ENCODE measurements around the gene OBSCN.

The OBSCN gene

DNA sequence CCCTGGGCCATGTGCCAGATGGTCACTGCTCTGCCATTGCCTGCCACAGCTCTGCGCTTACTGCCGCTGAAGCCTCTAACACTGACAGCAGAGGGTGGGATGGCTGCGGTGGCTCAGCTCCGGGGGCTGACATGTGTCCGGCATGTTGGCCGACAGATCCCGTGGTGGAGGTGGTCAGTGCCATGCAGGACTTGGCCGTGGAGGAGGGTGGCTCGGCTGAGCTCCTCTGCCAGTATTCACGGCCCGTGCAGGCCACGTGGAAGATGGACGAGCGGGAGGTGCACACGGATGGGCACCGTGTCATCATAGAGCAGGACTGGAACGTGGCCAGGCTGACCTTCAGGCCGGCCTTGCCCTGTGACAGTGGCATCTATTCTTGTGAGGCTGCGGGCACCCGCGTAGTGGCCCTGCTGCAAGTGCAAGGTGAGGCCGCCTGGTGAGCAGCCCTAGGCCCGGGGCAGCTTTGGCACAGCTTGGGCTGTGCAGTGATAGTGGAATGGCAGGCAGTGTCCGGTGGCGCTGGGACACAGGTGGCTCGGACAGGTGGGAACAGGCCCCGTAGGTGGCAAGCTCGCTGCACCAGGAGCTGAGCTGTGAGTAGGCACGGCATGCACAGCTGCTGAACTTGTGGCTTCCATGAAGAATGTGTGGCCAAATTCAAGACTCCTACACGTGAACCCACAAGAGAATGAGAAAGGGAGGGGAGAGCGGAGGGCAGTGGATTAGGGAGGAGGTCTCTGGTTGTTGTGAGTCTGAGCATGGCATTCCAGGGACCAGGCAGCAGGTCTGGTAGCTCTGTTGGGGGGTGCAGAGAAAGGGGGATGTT lies 107.0 kb downstream of the OBSCN start:
- no peak overlapping the region for H4K91ac ChIP-seq (ENCODE audit: low read length)
- H3K27me3 ChIP-seq (ENCODE audit: control insufficient read depth in 1 of 2, insufficient read depth in 1 of 2, low read length in 2 of 2), result no peaks in the 10 kb centered on the region
- no peak overlapping the region for H3K18ac ChIP-seq (ENCODE audit: low read depth in 1 of 2, low read length in 2 of 2)
- no peak for DNase-seq
- no peak overlapping the region for H2AK5ac ChIP-seq (ENCODE audit: low read length, severe bottlenecking)
- no peak overlapping the region for H3K27ac ChIP-seq (ENCODE audit: low read length, poor library complexity, severe bottlenecking)
- H3K9me3 ChIP-seq (ENCODE audit: control insufficient read depth, low read length), result peaks cover 5% of the 10 kb centered on the region
- no peak overlapping the region for H2BK15ac ChIP-seq (ENCODE audit: low read depth, poor library complexity, severe bottlenecking)
- H3K4me2 ChIP-seq (ENCODE audit: low read length, poor library complexity, severe bottlenecking), result no peak overlapping the region
- H3K23ac ChIP-seq (ENCODE audit: low read length in 2 of 2), result no peak overlapping the region
- no peak overlapping the region for H2BK5ac ChIP-seq (ENCODE audit: low read depth, low read length, poor library complexity, severe bottlenecking)
- no peak overlapping the region for H3K4ac ChIP-seq (ENCODE audit: low read depth in 1 of 2, low read length in 2 of 2)
- no peaks in the 10 kb centered on the region for H3K79me1 ChIP-seq (replicated peaks; ENCODE audit: low read length, poor library complexity, severe bottlenecking)
- no peak overlapping the region for H3K9ac ChIP-seq (ENCODE audit: low read length)
- WGBS, result 94% methylated on average over 31 of the region's 31 CpGs
- H3K4me3 ChIP-seq (ENCODE audit: insufficient read depth in 1 of 2, low read depth in 1 of 2, low read length in 2 of 2), result no peak overlapping the region
- H3K4me1 ChIP-seq (ENCODE audit: control insufficient read depth, insufficient read depth, low read depth, low read length), result no peaks in the 10 kb centered on the region
- no peak overlapping the region for H4K8ac ChIP-seq (ENCODE audit: low read length)
- no peak overlapping the region for H3K14ac ChIP-seq (ENCODE audit: low read length in 2 of 2)
- H2BK12ac ChIP-seq (ENCODE audit: low read length in 2 of 2), result no peak overlapping the region
- H2BK120ac ChIP-seq (ENCODE audit: low read depth, low read length), result no peak overlapping the region
- peaks cover 0 to 4% of the 10 kb centered on the region in 2 experiments for H3K36me3 ChIP-seq (ENCODE audit: control insufficient read depth in 1 of 2, insufficient read depth in 2 of 2, low read depth in 1 of 2, low read length in 2 of 2)
- H2AFZ ChIP-seq (ENCODE audit: low read depth, low read length), result no peak overlapping the region

DNA sequence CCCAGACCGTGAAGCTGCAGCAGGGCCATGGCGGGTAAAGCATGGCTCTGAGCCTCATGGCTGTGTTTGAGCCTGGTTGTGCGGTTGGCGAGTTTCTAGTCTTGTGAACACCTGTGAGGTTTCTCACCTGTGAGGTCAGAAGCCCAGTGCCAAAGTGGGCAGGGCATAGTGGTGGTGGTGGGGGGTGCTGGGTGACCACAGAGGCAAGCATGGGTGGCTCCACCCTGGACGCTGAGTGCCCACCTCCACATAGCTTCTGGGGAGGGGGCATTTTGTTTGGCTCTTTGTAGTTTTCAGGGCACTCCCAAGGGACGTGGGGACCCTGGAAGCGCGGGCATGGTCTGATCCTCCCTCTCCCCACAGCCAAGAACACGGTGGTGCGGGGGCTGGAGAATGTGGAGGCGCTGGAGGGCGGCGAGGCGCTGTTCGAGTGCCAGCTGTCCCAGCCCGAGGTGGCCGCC lies 107.7 kb downstream of the OBSCN start:
- H3K27me3 ChIP-seq (ENCODE audit: control insufficient read depth in 1 of 2, insufficient read depth in 1 of 2, low read length in 2 of 2), result no peaks in the 10 kb centered on the region
- no peak overlapping the region for H4K91ac ChIP-seq (ENCODE audit: low read length)
- H3K18ac ChIP-seq (ENCODE audit: low read depth in 1 of 2, low read length in 2 of 2), result no peak overlapping the region
- no peak overlapping the region for H2BK5ac ChIP-seq (ENCODE audit: low read depth, low read length, poor library complexity, severe bottlenecking)
- H2BK12ac ChIP-seq (ENCODE audit: low read length in 2 of 2), result no peak overlapping the region
- H3K4me3 ChIP-seq (ENCODE audit: insufficient read depth in 1 of 2, low read depth in 1 of 2, low read length in 2 of 2), result no peak overlapping the region
- H3K79me1 ChIP-seq (replicated peaks; ENCODE audit: low read length, poor library complexity, severe bottlenecking), result no peaks in the 10 kb centered on the region
- no peak overlapping the region for H2AFZ ChIP-seq (ENCODE audit: low read depth, low read length)
- no peak overlapping the region for H3K4ac ChIP-seq (ENCODE audit: low read depth in 1 of 2, low read length in 2 of 2)
- no peak overlapping the region for H4K8ac ChIP-seq (ENCODE audit: low read length)
- peaks cover 0 to 4% of the 10 kb centered on the region in 2 experiments for H3K36me3 ChIP-seq (ENCODE audit: control insufficient read depth in 1 of 2, insufficient read depth in 2 of 2, low read depth in 1 of 2, low read length in 2 of 2)
- H3K27ac ChIP-seq (ENCODE audit: low read length, poor library complexity, severe bottlenecking), result no peak overlapping the region
- no peak overlapping the region for H2AK5ac ChIP-seq (ENCODE audit: low read length, severe bottlenecking)
- no peak overlapping the region for H3K9ac ChIP-seq (ENCODE audit: low read length)
- WGBS, result 87% methylated on average over 17 of the region's 17 CpGs
- H2BK15ac ChIP-seq (ENCODE audit: low read depth, poor library complexity, severe bottlenecking), result no peak overlapping the region
- H3K14ac ChIP-seq (ENCODE audit: low read length in 2 of 2), result no peak overlapping the region
- H3K4me1 ChIP-seq (ENCODE audit: control insufficient read depth, insufficient read depth, low read depth, low read length), result no peaks in the 10 kb centered on the region
- H3K4me2 ChIP-seq (ENCODE audit: low read length, poor library complexity, severe bottlenecking), result no peak overlapping the region
- H2BK120ac ChIP-seq (ENCODE audit: low read depth, low read length), result no peak overlapping the region
- no peak for DNase-seq
- peaks cover 5% of the 10 kb centered on the region for H3K9me3 ChIP-seq (ENCODE audit: control insufficient read depth, low read length)
- no peak overlapping the region for H3K23ac ChIP-seq (ENCODE audit: low read length in 2 of 2)

DNA sequence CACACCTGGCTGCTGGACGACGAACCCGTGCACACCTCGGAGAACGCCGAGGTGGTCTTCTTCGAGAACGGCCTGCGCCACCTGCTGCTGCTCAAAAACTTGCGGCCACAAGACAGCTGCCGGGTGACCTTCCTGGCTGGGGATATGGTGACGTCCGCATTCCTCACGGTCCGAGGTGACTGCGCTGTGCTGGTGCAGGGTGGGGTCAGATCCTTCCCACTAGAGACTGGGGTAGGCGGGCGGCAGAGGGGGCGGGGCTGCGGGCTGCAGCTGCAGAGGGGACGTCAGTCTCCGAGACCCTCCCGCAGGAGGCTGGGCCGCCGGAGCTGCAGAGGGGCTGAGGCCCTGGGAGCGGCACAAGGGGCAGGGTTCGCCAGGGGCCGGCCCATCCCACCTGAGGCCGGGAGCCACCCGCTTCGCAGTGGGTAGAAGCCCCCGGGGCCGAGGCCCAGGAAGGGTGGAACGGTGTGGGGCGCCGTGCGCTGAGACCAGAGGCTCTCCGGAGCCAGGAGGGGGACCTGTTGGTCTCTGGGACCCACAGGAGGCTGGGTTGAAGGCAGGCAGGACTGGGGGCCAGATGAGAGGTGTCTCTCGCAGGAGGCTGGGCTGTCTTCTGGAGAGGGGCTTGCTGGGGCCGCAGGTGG lies 108.2 kb downstream of the OBSCN start:
- H2BK120ac ChIP-seq (ENCODE audit: low read depth, low read length), result no peak overlapping the region
- no peak overlapping the region for H3K4me3 ChIP-seq (ENCODE audit: insufficient read depth in 1 of 2, low read depth in 1 of 2, low read length in 2 of 2)
- no peak overlapping the region for H2BK12ac ChIP-seq (ENCODE audit: low read length in 2 of 2)
- H3K4me1 ChIP-seq (ENCODE audit: control insufficient read depth, insufficient read depth, low read depth, low read length), result no peaks in the 10 kb centered on the region
- no peak for DNase-seq
- peaks cover 5% of the 10 kb centered on the region for H3K9me3 ChIP-seq (ENCODE audit: control insufficient read depth, low read length)
- H3K4ac ChIP-seq (ENCODE audit: low read depth in 1 of 2, low read length in 2 of 2), result no peak overlapping the region
- H2AFZ ChIP-seq (ENCODE audit: low read depth, low read length), result no peak overlapping the region
- H4K91ac ChIP-seq (ENCODE audit: low read length), result no peak overlapping the region
- WGBS, result 91% methylated on average over 40 of the region's 40 CpGs
- no peak overlapping the region for H3K9ac ChIP-seq (ENCODE audit: low read length)
- no peak overlapping the region for H4K8ac ChIP-seq (ENCODE audit: low read length)
- H2BK15ac ChIP-seq (ENCODE audit: low read depth, poor library complexity, severe bottlenecking), result no peak overlapping the region
- H3K27me3 ChIP-seq (ENCODE audit: control insufficient read depth in 1 of 2, insufficient read depth in 1 of 2, low read length in 2 of 2), result no peaks in the 10 kb centered on the region
- no peak overlapping the region for H2AK5ac ChIP-seq (ENCODE audit: low read length, severe bottlenecking)
- H3K23ac ChIP-seq (ENCODE audit: low read length in 2 of 2), result no peak overlapping the region
- H3K36me3 ChIP-seq (ENCODE audit: control insufficient read depth in 1 of 2, insufficient read depth in 2 of 2, low read depth in 1 of 2, low read length in 2 of 2), result peaks cover 0 to 5% of the 10 kb centered on the region in 2 experiments
- H2BK5ac ChIP-seq (ENCODE audit: low read depth, low read length, poor library complexity, severe bottlenecking), result no peak overlapping the region
- H3K18ac ChIP-seq (ENCODE audit: low read depth in 1 of 2, low read length in 2 of 2), result no peak overlapping the region
- no peak overlapping the region for H3K14ac ChIP-seq (ENCODE audit: low read length in 2 of 2)
- H3K27ac ChIP-seq (ENCODE audit: low read length, poor library complexity, severe bottlenecking), result no peak overlapping the region
- H3K79me1 ChIP-seq (replicated peaks; ENCODE audit: low read length, poor library complexity, severe bottlenecking), result no peaks in the 10 kb centered on the region
- no peak overlapping the region for H3K4me2 ChIP-seq (ENCODE audit: low read length, poor library complexity, severe bottlenecking)

DNA sequence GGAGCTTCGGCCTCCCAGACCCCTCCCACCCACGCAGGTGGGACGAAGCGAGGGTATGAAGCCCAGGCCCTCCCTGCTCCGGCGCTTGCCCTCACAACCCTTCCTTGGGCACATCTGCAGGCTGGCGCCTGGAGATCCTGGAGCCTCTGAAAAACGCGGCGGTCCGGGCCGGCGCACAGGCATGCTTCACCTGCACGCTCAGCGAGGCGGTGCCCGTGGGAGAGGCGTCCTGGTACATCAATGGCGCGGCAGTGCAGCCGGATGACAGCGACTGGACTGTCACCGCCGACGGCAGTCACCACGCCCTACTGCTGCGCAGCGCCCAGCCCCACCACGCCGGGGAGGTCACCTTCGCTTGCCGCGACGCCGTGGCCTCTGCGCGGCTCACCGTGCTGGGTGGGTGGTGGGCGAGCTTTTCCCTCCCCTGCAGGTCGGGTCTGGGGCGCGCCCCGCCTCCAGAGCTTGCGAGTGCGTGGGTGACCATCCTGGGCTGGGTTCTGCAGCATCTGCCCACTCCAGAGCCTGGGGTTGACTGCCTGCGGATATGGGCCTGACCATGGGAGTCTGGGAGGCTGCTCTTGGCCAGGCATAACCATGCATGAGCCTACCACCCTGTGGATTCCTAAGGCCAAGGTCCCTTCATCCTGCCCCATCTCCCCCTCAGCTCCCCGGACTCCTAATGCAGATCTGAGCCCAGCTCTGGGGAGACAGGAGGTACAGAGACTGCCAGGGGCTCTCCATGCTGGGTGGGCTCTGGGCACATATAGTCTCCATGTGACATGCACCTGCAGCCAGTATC lies 108.9 kb downstream of the OBSCN start:
- no peak overlapping the region for H2AK5ac ChIP-seq (ENCODE audit: low read length, severe bottlenecking)
- no peak overlapping the region for H4K91ac ChIP-seq (ENCODE audit: low read length)
- no peak overlapping the region for H4K8ac ChIP-seq (ENCODE audit: low read length)
- no peak overlapping the region for H3K18ac ChIP-seq (ENCODE audit: low read depth in 1 of 2, low read length in 2 of 2)
- H2BK15ac ChIP-seq (ENCODE audit: low read depth, poor library complexity, severe bottlenecking), result no peak overlapping the region
- H3K4me2 ChIP-seq (ENCODE audit: low read length, poor library complexity, severe bottlenecking), result no peak overlapping the region
- no peak overlapping the region for H2BK5ac ChIP-seq (ENCODE audit: low read depth, low read length, poor library complexity, severe bottlenecking)
- no peak overlapping the region for H3K9ac ChIP-seq (ENCODE audit: low read length)
- no peak for DNase-seq
- no peak overlapping the region for H3K4ac ChIP-seq (ENCODE audit: low read depth in 1 of 2, low read length in 2 of 2)
- 92% methylated on average over 47 of the region's 47 CpGs for WGBS
- peaks cover 5% of the 10 kb centered on the region for H3K9me3 ChIP-seq (ENCODE audit: control insufficient read depth, low read length)
- no peak overlapping the region for H3K23ac ChIP-seq (ENCODE audit: low read length in 2 of 2)
- H3K36me3 ChIP-seq (ENCODE audit: control insufficient read depth in 1 of 2, insufficient read depth in 2 of 2, low read depth in 1 of 2, low read length in 2 of 2), result peaks cover 0 to 11% of the 10 kb centered on the region in 2 experiments
- no peak overlapping the region for H2BK12ac ChIP-seq (ENCODE audit: low read length in 2 of 2)
- no peak overlapping the region for H3K27ac ChIP-seq (ENCODE audit: low read length, poor library complexity, severe bottlenecking)
- H3K4me1 ChIP-seq (ENCODE audit: control insufficient read depth, insufficient read depth, low read depth, low read length), result no peaks in the 10 kb centered on the region
- H3K14ac ChIP-seq (ENCODE audit: low read length in 2 of 2), result no peak overlapping the region
- H2BK120ac ChIP-seq (ENCODE audit: low read depth, low read length), result no peak overlapping the region
- H2AFZ ChIP-seq (ENCODE audit: low read depth, low read length), result no peak overlapping the region
- no peak overlapping the region for H3K4me3 ChIP-seq (ENCODE audit: insufficient read depth in 1 of 2, low read depth in 1 of 2, low read length in 2 of 2)
- H3K79me1 ChIP-seq (replicated peaks; ENCODE audit: low read length, poor library complexity, severe bottlenecking), result no peaks in the 10 kb centered on the region
- no peaks in the 10 kb centered on the region for H3K27me3 ChIP-seq (ENCODE audit: control insufficient read depth in 1 of 2, insufficient read depth in 1 of 2, low read length in 2 of 2)
